Stimulated activated CD4-positive, alpha-beta T cell treated with anti-CD3 and anti-CD28 coated beads, Interleukin-1b, Interleukin-23, amount 100 ng/mL, for 1 hour (primary cell): ENCODE results near the gene KRT9.
"Not testable (repeated sequence)": the region's sequence is repeated elsewhere in the genome, so short reads cannot be mapped to it uniquely, and the experiment has no call there.

Experiments
- DNase-seq, 2 donors: peaks; one replicate each; pipeline ENCODE4 v3.0.0-alpha.2; 2020; ENCODE audit warnings: low read depth in 2 of 2

The KRT9 gene

GRCh38 chr17:41545829-41546410 lies 25.9 kb downstream of the KRT9 start:
- DNase-seq, result no peak

GRCh38 chr17:41544935-41545334 lies 26.9 kb downstream of the KRT9 start:
- no peak for DNase-seq

GRCh38 chr17:41544491-41544892 lies 27.4 kb downstream of the KRT9 start:
- no peak for DNase-seq

- not testable (repeated sequence) for DNase-seq
These were observed 29.1 kb downstream of the KRT9 start for GRCh38 chr17:41542786-41543185.

- DNase-seq, result no peak
These were observed 29.5 kb downstream of the KRT9 start for GRCh38 chr17:41542357-41542756.

- no peak for DNase-seq
These were observed 30.8 kb downstream of the KRT9 start for GRCh38 chr17:41540921-41541625.

GRCh38 chr17:41539979-41540701 lies 31.7 kb downstream of the KRT9 start:
- no peak for DNase-seq

GRCh38 chr17:41539071-41539492 lies 32.8 kb downstream of the KRT9 start:
- DNase-seq, result no peak

GRCh38 chr17:41538565-41538991 lies 33.3 kb downstream of the KRT9 start:
- no peak for DNase-seq

- DNase-seq, result no peak
These were observed 33.9 kb downstream of the KRT9 start for GRCh38 chr17:41537990-41538389.

- no peak for DNase-seq
These were observed 34.3 kb downstream of the KRT9 start for GRCh38 chr17:41537614-41537954.

GRCh38 chr17:41536741-41537613 lies 34.9 kb downstream of the KRT9 start:
- DNase-seq, result no peak

- no peak for DNase-seq
These were observed 35.9 kb downstream of the KRT9 start for GRCh38 chr17:41535764-41536481.

- no peak for DNase-seq
These were observed 36.8 kb downstream of the KRT9 start for GRCh38 chr17:41534899-41535546.

- no peak for DNase-seq
These were observed 38.2 kb downstream of the KRT9 start for GRCh38 chr17:41533613-41534012.

GRCh38 chr17:41532947-41533570 lies 38.8 kb downstream of the KRT9 start:
- no peak for DNase-seq

- DNase-seq, result no peak
These were observed 39.9 kb downstream of the KRT9 start for GRCh38 chr17:41531993-41532392.

- DNase-seq, result no peak
These were observed 41.5 kb downstream of the KRT9 start for GRCh38 chr17:41530062-41531048.

- DNase-seq, result no peak
These were observed 42.4 kb downstream of the KRT9 start for GRCh38 chr17:41529491-41529915.
